GM21526 (cell line): ENCODE results near the gene DPP10.

Source experiments
- ATAC-seq: cut with Tn5 transposase; IDR thresholded peaks from one replicate; pipeline ENCODE4 v1.9.1; 2021; ENCODE audit warnings: moderate library complexity; ENCODE audit not compliant: unreplicated experiment, low FRiP score

Gene DPP10

DNA sequence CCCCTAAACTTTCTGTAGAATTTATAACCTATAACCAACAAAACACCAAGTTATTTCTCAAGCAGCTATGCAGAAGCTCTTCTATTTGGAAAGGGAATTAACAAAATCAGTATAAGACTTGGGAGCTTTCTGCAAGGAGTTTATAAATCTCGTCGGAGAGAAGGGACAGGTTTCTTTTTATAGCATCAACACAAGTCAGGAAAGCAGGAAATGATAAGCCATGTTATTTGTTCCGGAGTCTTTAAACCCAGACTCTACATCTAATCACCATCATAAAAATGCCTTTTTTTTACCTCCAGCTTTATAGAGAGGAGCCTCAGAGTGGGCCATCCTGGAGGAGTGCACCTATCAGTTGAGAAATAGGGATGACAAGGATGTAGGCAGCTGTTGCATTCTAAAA lies 137.1 kb downstream of the DPP10 start:
- ATAC-seq: no peak

GRCh38 chr2:114580691-114581090 lies 138.2 kb downstream of the DPP10 start:
- ATAC-seq: no peak

DNA sequence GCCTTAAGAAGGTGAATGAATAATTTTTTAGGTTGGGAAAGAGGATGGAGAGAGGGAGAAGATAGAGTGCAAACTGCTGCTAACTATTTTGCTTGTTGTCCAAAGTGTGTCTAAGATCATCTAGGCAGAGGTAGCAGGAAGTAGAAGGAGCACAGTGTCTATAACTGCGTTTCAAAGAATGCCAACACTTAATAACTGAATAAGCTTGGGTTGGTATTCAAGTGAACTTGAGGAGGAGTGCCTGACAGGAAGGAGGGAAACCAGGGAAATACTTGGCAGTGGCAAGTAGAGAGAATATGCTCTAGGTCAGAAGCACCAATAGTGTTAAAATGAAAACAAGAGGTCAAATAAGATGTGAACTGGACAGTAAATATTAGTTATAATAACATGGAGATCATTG lies 155.9 kb downstream of the DPP10 start:
- no peak for ATAC-seq

GRCh38 chr2:114609203-114609602 lies 166.8 kb downstream of the DPP10 start:
- ATAC-seq: no peak

- ATAC-seq: no peak
Observed at GRCh38 chr2:114609801-114610200, 167.4 kb downstream of the DPP10 start.

DNA sequence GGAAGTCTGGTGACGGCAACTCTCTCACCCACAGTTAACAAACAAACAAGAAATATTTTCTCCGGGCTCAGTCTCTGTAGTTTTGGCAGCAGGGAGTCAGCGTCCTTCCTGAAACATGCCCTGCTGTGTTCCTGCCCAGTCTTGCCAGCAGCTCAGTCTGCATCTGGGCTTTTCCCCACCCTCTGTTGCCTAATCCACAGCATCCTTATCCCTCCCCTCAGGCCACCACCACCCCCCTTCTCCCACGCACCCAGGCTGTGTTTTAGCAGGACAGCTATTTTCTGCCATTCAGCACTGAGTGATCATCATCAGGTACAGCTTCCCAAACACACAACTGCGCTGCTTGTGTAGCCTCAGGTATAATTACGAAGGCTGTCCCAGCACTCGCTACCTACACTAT lies 168.2 kb downstream of the DPP10 start:
- no peak for ATAC-seq

DNA sequence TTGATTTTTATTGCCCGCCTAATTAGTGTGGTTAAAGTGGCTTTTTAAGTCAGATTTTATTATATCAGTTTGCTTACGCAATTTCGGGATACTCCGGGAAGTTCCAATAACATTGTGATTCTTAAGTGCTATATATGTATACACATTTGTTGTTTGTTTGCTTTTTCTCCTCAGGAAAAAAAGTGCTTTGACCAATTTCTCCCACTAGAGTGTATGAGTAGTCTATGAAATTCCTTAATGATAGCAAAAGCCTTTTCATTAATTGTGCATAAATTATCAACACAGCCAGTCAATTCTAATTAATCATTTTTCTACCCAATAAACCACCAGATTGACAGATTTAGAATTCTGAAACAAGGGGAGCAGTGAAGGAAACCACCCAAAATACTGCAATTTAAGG lies 172.2 kb downstream of the DPP10 start:
- ATAC-seq: no peak

DNA sequence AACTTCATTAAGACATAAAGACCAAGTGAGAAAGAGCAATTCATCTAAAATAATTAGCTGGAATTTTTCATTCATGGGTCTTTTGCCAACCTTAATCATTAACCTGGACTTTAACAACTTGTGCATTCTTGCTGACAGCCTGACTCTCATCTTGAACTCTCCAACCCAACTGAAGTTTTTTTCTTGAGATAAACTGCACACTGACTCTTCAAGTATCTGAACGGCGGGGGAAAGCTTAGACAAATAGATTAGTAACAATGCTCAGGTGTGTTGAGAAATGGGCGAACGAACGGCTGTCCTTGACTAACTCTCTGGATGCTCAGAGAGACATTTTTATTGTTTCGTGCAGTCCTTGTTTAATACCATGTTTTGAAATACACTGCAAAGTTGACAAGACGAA lies 186.0 kb downstream of the DPP10 start:
- ATAC-seq: no peak

GRCh38 chr2:114631146-114631545 lies 188.7 kb downstream of the DPP10 start:
- no peak for ATAC-seq

DNA sequence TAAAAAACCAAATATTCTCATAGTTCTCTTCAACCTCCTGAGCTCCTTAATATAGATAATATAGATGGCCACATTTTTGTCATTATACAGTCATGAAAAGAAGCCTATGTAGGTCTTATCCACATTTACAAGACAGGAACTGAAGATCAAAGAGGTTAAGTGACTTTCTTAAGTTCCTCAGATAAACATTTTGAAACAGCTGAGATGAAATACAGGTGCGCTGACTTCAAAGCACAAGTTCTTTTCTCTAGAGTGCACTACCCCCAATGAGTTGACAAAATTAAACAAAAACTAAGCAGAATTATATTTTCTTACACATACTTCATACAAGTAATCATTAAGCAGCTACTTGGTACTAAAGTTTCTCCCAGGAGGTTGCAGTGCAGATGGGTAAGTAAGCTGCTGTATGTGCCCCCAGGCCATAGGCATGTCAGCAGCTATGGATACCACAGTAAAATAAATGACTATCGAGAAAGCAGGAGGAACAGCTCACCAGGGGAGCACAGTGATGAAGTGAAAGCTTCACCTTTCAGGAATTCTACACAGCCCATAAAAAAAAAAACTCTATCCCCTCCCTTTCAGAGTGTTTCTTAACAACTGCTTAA lies 199.8 kb downstream of the DPP10 start:
- no peak for ATAC-seq

DNA sequence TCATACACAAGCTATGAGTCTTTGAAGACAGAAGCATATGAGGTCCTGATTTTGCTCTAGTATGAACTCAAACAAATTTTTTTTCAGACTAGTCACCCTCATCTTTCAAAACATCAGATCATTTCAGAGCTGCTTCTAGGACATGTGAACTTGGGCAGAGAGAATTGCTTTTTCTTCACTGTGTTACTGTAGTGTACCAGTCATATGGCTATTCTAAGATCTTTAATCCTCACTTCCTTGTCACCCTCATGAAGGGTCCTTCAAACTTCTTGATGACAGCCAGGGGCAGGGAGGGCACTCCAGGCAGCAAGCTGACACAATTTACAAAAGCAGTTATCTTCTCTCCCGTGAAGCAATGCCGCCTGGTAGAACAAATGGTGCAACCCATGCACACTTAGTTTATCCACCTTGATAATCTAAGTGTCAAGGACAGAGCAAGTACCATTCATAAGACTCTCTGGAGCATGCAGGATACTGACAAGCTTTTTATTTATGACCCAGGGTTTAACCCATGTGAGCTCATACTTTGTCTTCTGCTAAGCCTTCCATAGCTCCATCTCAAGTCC lies 200.6 kb downstream of the DPP10 start:
- ATAC-seq: no peak

GRCh38 chr2:114651933-114652332 lies 209.5 kb downstream of the DPP10 start:
- ATAC-seq: no peak

GRCh38 chr2:114659880-114660279 lies 217.4 kb downstream of the DPP10 start:
- ATAC-seq: no peak

DNA sequence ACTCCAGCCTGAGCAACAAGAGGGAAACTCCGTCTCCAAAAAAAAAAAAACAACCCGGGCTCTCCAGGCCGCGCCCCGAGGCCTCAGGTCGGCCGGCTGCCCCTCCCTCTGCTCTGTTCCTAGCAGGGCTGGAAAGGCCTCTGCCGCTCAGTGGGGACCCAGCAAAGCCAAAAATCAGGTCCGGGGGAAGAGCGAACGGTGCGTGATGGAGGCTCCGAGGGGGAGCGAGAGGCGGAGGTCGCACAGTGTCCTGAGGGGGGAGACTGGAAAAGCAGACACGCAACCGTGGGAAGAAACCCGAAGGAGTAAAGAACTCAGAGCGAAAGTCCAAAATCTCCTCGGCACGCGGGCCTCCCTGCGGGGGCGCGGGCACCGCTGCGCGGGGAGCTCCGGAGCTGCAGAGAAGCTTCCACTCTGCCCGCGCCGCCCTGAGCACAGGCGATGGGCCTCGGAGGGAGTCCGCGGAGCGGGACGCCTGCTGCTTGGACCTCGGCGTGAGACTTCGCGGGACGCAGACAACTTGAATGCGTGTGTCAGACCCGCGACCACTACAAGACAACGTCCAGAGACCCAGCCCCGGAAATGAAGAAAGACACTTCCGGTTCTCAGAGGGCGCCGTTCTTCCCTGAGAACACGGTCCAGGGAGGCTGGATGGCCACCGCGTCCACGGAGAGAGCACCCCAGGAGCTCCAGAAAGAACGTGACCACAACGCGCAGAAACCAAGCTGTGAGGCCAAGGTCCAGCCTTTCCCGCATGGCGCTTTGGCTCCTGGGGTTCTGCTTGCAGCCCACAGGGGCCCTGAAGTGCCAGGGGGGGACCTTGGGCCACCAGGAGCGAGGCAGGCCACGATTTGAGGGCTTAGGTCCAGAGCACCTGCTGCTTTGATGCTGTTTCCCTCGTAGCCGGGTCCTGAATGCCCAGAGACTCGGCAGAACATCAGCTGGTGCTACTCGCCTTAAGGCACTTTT lies 219.8 kb downstream of the DPP10 start:
- ATAC-seq: no peak

DNA sequence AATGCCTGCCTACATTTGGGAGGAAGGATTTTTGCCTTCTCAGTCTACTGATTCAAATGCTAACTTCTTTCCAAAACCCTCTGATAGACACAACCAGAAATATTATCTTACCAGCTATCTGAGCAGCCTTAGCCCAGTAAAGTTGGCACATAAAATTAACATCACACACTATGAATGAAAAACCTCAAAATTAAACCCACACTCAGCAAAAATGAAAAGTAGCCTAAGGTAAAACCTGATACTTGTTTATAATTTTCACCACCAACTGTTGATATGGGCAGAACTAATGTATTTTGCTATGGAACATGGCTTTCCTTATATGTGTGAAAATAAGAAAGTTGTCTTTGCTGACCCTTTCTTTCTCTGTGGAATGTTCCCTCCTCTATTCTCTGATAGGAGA lies 226.0 kb downstream of the DPP10 start:
- no peak for ATAC-seq

GRCh38 chr2:114683251-114683650 lies 240.8 kb downstream of the DPP10 start:
- no peak for ATAC-seq

DNA sequence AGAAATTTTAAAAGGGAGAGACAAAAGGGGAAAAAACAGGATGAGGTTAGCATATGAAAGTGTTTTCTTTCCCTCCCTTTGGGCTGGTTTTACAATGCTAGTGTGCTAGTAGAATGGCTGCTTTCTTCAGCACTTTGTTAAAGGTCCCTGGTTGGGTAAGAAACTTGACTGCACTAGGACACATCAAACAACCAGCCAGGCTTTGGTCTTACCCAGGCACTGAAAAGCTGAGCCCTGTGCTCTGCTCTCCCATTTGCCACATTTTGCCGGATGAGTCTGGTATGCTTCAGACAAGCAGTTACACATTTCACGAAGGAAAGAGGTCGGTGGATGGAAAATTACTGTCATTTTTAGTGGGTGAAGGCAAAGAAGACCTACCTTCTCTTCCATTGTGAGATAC lies 242.0 kb downstream of the DPP10 start:
- no peak for ATAC-seq

DNA sequence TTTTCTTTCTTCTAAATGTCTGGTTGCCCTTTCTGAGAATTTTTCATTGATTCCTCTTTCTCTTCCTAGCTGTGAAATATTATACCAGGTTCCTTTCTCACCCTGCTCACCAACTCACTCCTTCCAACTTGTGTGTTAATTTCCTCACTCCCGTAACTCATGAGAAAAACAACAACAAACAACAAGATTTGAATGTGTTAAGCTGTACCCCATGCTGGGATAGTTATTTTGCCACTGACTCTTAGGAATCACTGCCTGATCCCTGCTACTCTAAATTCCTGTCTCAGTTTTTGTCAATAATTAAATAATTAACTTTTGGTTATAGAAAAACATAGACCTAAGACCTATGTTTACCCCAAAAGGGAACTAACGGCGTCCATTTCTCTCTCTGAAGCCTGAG lies 242.7 kb downstream of the DPP10 start:
- no peak for ATAC-seq

DNA sequence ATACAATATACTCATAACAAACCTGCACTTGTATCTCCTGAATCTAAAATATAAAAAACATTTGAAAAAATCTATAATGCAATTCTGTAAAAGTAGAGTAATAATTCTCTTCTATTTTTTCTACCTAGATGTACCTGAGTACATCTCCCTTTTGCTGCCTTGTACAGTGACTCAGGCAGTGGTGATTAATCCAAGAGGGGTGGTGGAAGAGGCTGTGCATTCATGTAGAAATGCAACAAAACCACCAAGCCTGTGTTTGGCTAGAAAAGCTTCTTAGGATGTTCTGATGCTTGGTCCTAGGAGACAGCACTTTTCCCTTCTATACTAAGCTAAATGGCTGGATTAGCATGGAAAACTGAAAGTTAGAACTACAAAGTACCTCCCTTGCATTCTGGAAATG lies 245.8 kb downstream of the DPP10 start:
- no peak for ATAC-seq

GRCh38 chr2:114698520-114698919 lies 256.1 kb downstream of the DPP10 start:
- ATAC-seq: no peak

- ATAC-seq: no peak
Observed at GRCh38 chr2:114699423-114699944, 257.0 kb downstream of the DPP10 start.
